Hepatocyte (in vitro differentiated cells): ENCODE results near the gene ATP6V0D1. TPM values are rescaled to one million over a fixed set of nuclear protein-coding genes. Genes with fewer than 3 reads are reported as not detected.
A peak's percentile ranks its signal among the peaks of the same experiment; 100 is the strongest.

ENCODE experiments used
- DNase-seq: peaks from one replicate; pipeline ENCODE4 v3.0.0-alpha.2; 2016; ENCODE audit warnings: low spot score
- H2AFZ ChIP-seq: fragments of 200-600 bp; sonication (generic); 2 replicates; pipeline ENCODE4 v1.6.0; 2016; ENCODE audit warnings: antibody characterized with exemption, mild to moderate bottlenecking
- H3K27ac ChIP-seq: fragments of 200-600 bp; sonication (generic); 2 replicates; pipeline ENCODE4 v1.5.1; 2016; ENCODE audit warnings: mild to moderate bottlenecking
- H3K27me3 ChIP-seq: fragments of 200-600 bp; sonication (generic); 2 replicates; pipeline ENCODE4 v1.6.1; 2016
- H3K36me3 ChIP-seq: fragments of 200-600 bp; sonication (generic); replicated peaks from 2 replicates; pipeline ENCODE4 v1.5.1; 2016; ENCODE audit warnings: low read depth; ENCODE audit not compliant: insufficient read depth
- H3K4me1 ChIP-seq: fragments of 200-600 bp; sonication (generic); 2 replicates; pipeline ENCODE4 v1.5.1; 2016; ENCODE audit warnings: mild to moderate bottlenecking, moderate library complexity; ENCODE audit not compliant: insufficient read depth
- H3K4me2 ChIP-seq: fragments of 200-600 bp; sonication (generic); 2 replicates; pipeline ENCODE4 v1.6.0; 2016
- H3K4me3 ChIP-seq: fragments of 200-600 bp; sonication (generic); 2 replicates; pipeline ENCODE4 v1.5.1; 2016; ENCODE audit warnings: mild to moderate bottlenecking
- H3K79me2 ChIP-seq: fragments of 200-600 bp; sonication (generic); 2 replicates; pipeline ENCODE4 v1.6.0; 2017; ENCODE audit warnings: mild to moderate bottlenecking
- H3K9me2 ChIP-seq: fragments of 200-600 bp; sonication (generic); replicated peaks from 2 replicates; pipeline ENCODE4 v1.6.0; 2017; ENCODE audit warnings: mild to moderate bottlenecking; ENCODE audit not compliant: insufficient read depth
- H3K9me3 ChIP-seq: fragments of 200-600 bp; sonication (generic); 2 replicates; pipeline ENCODE4 v1.5.1; 2016; ENCODE audit warnings: low read depth, mild to moderate bottlenecking
- H4K20me1 ChIP-seq: fragments of 200-600 bp; sonication (generic); 2 replicates; pipeline ENCODE4 v1.6.0; 2016; ENCODE audit warnings: mild to moderate bottlenecking; ENCODE audit not compliant: insufficient read depth, poor library complexity, severe bottlenecking
- CTCF ChIP-seq: fragments of 200-600 bp; sonication (generic); IDR thresholded peaks from 2 replicates; pipeline ENCODE4 v1.5.1; 2016; ENCODE audit warnings: antibody characterized with exemption, mild to moderate bottlenecking; ENCODE audit not compliant: poor library complexity
- EZH2 ChIP-seq: fragments of 200-600 bp; sonication (generic); IDR thresholded peaks from 2 replicates; pipeline ENCODE4 v1.6.1; 2016; ENCODE audit warnings: antibody characterized with exemption, mild to moderate bottlenecking, borderline replicate concordance
- EZH2phosphoT487 ChIP-seq: fragments of 200-600 bp; sonication (generic); IDR thresholded peaks from one replicate; pipeline ENCODE4 v1.6.1; 2018; ENCODE audit warnings: antibody characterized with exemption, mild to moderate bottlenecking, low read depth, moderate library complexity; ENCODE audit not compliant: unreplicated experiment, severe bottlenecking
- WGBS: methylation state at CpG from one replicate; pipeline ENCODE4 v1.1.6; 2016; ENCODE audit warnings: low lambda C conversion rate; ENCODE audit errors: missing lambda C conversion rate; 5-methylcytosine and 5-hydroxymethylcytosine counted together
- polyA plus RNA-seq: library from polyadenylated mRNA; unstranded; fragments of >200 nt; fragmentation: Nextera tagmentation; extraction: Ambion mirVana; gene quantifications from 2 replicates; pipeline ENCODE4 v1.2.1, GENCODE V29; 2016
- total RNA-seq: library from RNA; depleted of rRNA; stranded (reverse); fragments of >200 nt; gene quantifications from 2 replicates; pipeline ENCODE4 v1.2.3, GENCODE V29; 2014

ATP6V0D1 gene
- total and polyA plus RNA-seq, 2 experiments from 2014 or later = 157 to 223 TPM

DNA sequence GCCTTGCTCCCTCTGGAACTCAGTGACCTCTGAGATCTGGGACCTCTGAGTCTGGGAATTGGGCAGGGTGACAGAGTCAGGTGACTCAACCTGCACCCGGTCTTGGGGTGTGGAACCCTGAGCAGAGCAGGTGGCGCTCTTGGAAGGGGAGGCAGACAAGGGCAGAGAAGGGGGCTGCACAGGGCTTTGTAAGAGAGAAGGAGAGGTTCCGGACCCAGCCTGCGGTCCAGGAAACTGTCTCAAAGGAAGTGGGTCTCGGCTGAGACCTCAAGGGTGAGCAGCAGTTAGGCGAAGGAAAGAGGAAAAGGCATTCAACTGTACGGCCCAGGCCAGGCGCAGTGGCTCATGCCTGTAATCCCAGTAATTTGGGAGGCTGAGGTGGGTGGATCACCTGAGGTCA lies 37.7 kb upstream of the ATP6V0D1 start:
- Histone ChIP-seq H3K27ac (no peak overlapping the region), H4K20me1 (no peaks in the 10 kb centered on the region), H3K4me2 (no peak overlapping the region), H3K79me2 (no peaks in the 10 kb centered on the region), H3K36me3 (no peaks in the 10 kb centered on the region), H3K27me3 (no peaks in the 10 kb centered on the region), H3K9me3 (no peaks in the 10 kb centered on the region), H3K4me3 (no peak overlapping the region), H2AFZ (no peak overlapping the region), H3K9me2 (no peaks in the 10 kb centered on the region), H3K4me1 (peaks cover 4% of the 10 kb centered on the region)
- no peak for DNase-seq
- 93% methylated on average over 8 of the region's 8 CpGs for WGBS
- TF ChIP-seq EZH2phosphoT487 = no peak

- 67% methylated on average over 11 of the region's 11 CpGs for whole genome bisulfite sequencing
- Histone ChIP-seq H3K4me3 (no peak overlapping the region), H3K9me2 (no peaks in the 10 kb centered on the region), H4K20me1 (no peaks in the 10 kb centered on the region), H3K4me2 (no peak overlapping the region), H3K27me3 (no peaks in the 10 kb centered on the region), H3K79me2 (no peaks in the 10 kb centered on the region), H3K4me1 (peaks cover 4% of the 10 kb centered on the region), H3K36me3 (no peaks in the 10 kb centered on the region), H3K9me3 (no peaks in the 10 kb centered on the region), H3K27ac (no peak overlapping the region), H2AFZ (no peak overlapping the region)
- TF ChIP-seq CTCF = no peak
- no peak for TF ChIP-seq EZH2phosphoT487
- TF ChIP-seq EZH2 = no peak
- no peak for DNase-seq
Observed at GRCh38 chr16:67517661-67518423, 36.9 kb upstream of the ATP6V0D1 start.

DNA sequence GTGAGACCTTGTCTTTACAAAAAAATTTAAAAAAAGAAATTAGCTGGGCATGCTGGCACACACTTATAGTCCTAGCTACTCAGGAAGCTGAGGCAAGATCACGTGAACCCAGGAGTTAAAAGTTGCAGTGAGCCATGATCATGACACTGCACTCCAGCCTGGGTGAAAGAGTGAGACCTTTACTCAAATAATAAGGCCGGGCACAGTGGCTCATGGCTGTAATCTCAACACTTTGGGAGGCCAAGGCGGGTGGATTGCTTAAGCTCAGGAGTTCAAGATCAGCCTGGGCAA lies 36.1 kb upstream of the ATP6V0D1 start:
- Histone ChIP-seq H3K4me1 (peaks cover 4% of the 10 kb centered on the region), H2AFZ (no peak overlapping the region), H3K79me2 (no peaks in the 10 kb centered on the region), H3K9me3 (no peaks in the 10 kb centered on the region), H3K4me2 (no peak overlapping the region), H3K36me3 (no peaks in the 10 kb centered on the region), H4K20me1 (no peaks in the 10 kb centered on the region), H3K4me3 (no peak overlapping the region), H3K9me2 (no peaks in the 10 kb centered on the region), H3K27ac (no peak overlapping the region), H3K27me3 (no peaks in the 10 kb centered on the region)
- 86% methylated on average over 3 of the region's 3 CpGs for WGBS
- TF ChIP-seq CTCF (no peak), EZH2 (no peak), EZH2phosphoT487 (no peak)
- no peak for DNase-seq

DNA sequence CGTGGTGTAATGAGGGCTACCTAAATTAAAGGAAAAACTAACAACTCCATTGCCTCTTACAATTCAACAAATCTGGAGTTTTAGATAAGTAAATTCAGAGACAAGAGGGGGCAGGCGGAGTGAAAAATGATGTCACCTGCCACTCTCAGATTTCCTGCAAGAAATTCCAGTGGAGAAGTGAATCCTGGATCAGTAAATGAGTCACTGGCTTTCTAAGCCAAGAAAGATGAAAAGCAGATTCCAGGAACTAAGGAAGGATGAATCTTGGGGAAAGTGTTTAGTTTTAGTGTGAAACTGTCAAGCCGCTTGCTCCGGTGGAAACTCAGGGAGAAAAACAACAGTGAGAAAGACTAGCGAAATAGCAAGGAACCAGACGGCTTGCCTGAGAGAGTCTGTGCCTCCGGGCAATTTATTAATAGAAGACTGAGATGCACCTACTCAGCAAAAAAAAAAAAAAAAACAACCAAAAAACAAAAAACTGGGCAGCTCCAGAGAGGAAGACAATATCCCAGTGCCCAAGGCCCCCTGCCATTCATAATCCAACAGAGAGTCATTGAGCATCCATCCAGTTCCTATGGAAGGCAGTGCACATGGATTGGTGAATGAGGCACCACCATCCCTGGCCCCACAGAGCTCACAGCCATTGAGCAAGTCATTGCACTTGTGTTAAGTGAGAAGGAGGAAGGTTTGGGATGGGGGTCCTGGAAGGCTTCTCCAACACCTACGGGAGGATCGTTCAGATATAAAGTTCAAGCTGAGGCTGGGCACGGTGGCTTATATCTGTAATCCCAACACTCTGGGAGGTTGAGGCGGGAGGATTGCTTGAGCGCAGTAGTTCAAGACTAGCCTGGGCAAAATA lies 35.6 kb upstream of the ATP6V0D1 start:
- H3K4me2 ChIP-seq = no peak overlapping the region
- no peaks in the 10 kb centered on the region for H3K36me3 ChIP-seq
- no peak overlapping the region for H3K4me3 ChIP-seq
- no peak for TF ChIP-seq EZH2
- no peak for TF ChIP-seq EZH2phosphoT487
- TF ChIP-seq CTCF = no peak
- peak overlapping the region; percentile 56 for H3K27ac ChIP-seq
- 76% methylated on average over 12 of the region's 12 CpGs for WGBS
- DNase-seq = peak; percentile 39
- H3K27me3 ChIP-seq = no peaks in the 10 kb centered on the region
- H3K4me1 ChIP-seq = no peaks in the 10 kb centered on the region
- no peaks in the 10 kb centered on the region for H3K9me2 ChIP-seq
- H2AFZ ChIP-seq = no peak overlapping the region
- H3K79me2 ChIP-seq = no peaks in the 10 kb centered on the region
- no peaks in the 10 kb centered on the region for H4K20me1 ChIP-seq
- H3K9me3 ChIP-seq = no peaks in the 10 kb centered on the region
